ENCODE measurements around the gene MYL11.

The MYL11 gene

GRCh38 chr16:30371248-30371816, 3.3 kb upstream of the MYL11 start:
- Histone ChIP-seq H3K9me3 (ENCODE audit: control insufficient read depth in 2 of 2, low read length in 2 of 2) (no peaks in the 10 kb centered on the region), H3K4me1 (ENCODE audit: control insufficient read depth, insufficient read depth, low read length) (peaks cover 33% of the 10 kb centered on the region), H3K27me3 (ENCODE audit: control insufficient read depth in 1 of 2, insufficient read depth in 2 of 2, low read length in 2 of 2) (no peaks in the 10 kb centered on the region), H3K27ac (ENCODE audit: low read length) (peak overlapping the region; percentile 93), H3K4me3 (ENCODE audit: low read length in 2 of 2) (peak overlapping the region; percentile 80 to 88), H3K9ac (ENCODE audit: low read length in 2 of 2) (peak overlapping the region; percentile 84 to 86), H3K36me3 (ENCODE audit: control insufficient read depth in 2 of 2, insufficient read depth in 2 of 2, low read length in 2 of 2) (no peaks in the 10 kb centered on the region)

- peak overlapping the region; percentile 93 for H3K27ac ChIP-seq (ENCODE audit: low read length)
- H3K27me3 ChIP-seq (ENCODE audit: control insufficient read depth in 1 of 2, insufficient read depth in 2 of 2, low read length in 2 of 2), result no peaks in the 10 kb centered on the region
- H3K9me3 ChIP-seq (ENCODE audit: control insufficient read depth in 2 of 2, low read length in 2 of 2), result no peaks in the 10 kb centered on the region
- no peak overlapping the region for H3K9ac ChIP-seq (ENCODE audit: low read length in 2 of 2)
- no peak overlapping the region for H3K4me3 ChIP-seq (ENCODE audit: low read length in 2 of 2)
- H3K36me3 ChIP-seq (ENCODE audit: control insufficient read depth in 2 of 2, insufficient read depth in 2 of 2, low read length in 2 of 2), result no peaks in the 10 kb centered on the region
- peaks cover 34% of the 10 kb centered on the region for H3K4me1 ChIP-seq (ENCODE audit: control insufficient read depth, insufficient read depth, low read length)
Observed at GRCh38 chr16:30372038-30372712, 2.4 kb upstream of the MYL11 start.

- no peak overlapping the region for H3K27ac ChIP-seq (ENCODE audit: low read length)
- H3K4me3 ChIP-seq (ENCODE audit: low read length in 2 of 2), result no peak overlapping the region
- H3K36me3 ChIP-seq (ENCODE audit: control insufficient read depth in 2 of 2, insufficient read depth in 2 of 2, low read length in 2 of 2), result no peaks in the 10 kb centered on the region
- H3K9me3 ChIP-seq (ENCODE audit: control insufficient read depth in 2 of 2, low read length in 2 of 2), result no peaks in the 10 kb centered on the region
- no peak overlapping the region for H3K9ac ChIP-seq (ENCODE audit: low read length in 2 of 2)
- H3K4me1 ChIP-seq (ENCODE audit: control insufficient read depth, insufficient read depth, low read length), result peaks cover 33% of the 10 kb centered on the region
- H3K27me3 ChIP-seq (ENCODE audit: control insufficient read depth in 1 of 2, insufficient read depth in 2 of 2, low read length in 2 of 2), result no peaks in the 10 kb centered on the region
Observed at GRCh38 chr16:30372725-30373124, 1.9 kb upstream of the MYL11 start.

- Histone ChIP-seq H3K4me3 (ENCODE audit: low read length in 2 of 2) (no peak overlapping the region), H3K9me3 (ENCODE audit: control insufficient read depth in 2 of 2, low read length in 2 of 2) (no peaks in the 10 kb centered on the region), H3K27ac (ENCODE audit: low read length) (no peak overlapping the region), H3K4me1 (ENCODE audit: control insufficient read depth, insufficient read depth, low read length) (peaks cover 22% of the 10 kb centered on the region), H3K27me3 (ENCODE audit: control insufficient read depth in 1 of 2, insufficient read depth in 2 of 2, low read length in 2 of 2) (no peaks in the 10 kb centered on the region), H3K36me3 (ENCODE audit: control insufficient read depth in 2 of 2, insufficient read depth in 2 of 2, low read length in 2 of 2) (no peaks in the 10 kb centered on the region), H3K9ac (ENCODE audit: low read length in 2 of 2) (no peak overlapping the region)
Observed at GRCh38 chr16:30375864-30376263, 1.3 kb downstream of the MYL11 start.

GRCh38 chr16:30376461-30376902, 1.9 kb downstream of the MYL11 start:
- Histone ChIP-seq H3K9me3 (ENCODE audit: control insufficient read depth in 2 of 2, low read length in 2 of 2) (no peaks in the 10 kb centered on the region), H3K9ac (ENCODE audit: low read length in 2 of 2) (no peak overlapping the region), H3K4me3 (ENCODE audit: low read length in 2 of 2) (no peak overlapping the region), H3K36me3 (ENCODE audit: control insufficient read depth in 2 of 2, insufficient read depth in 2 of 2, low read length in 2 of 2) (peaks cover 0 to 2% of the 10 kb centered on the region in 2 donors), H3K4me1 (ENCODE audit: control insufficient read depth, insufficient read depth, low read length) (peaks cover 18% of the 10 kb centered on the region), H3K27ac (ENCODE audit: low read length) (peak overlapping the region; percentile 100), H3K27me3 (ENCODE audit: control insufficient read depth in 1 of 2, insufficient read depth in 2 of 2, low read length in 2 of 2) (no peaks in the 10 kb centered on the region)

GRCh38 chr16:30377050-30377811, 2.6 kb downstream of the MYL11 start:
- Histone ChIP-seq H3K27ac (ENCODE audit: low read length) (peak overlapping the region; percentile 100), H3K4me1 (ENCODE audit: control insufficient read depth, insufficient read depth, low read length) (peaks cover 17% of the 10 kb centered on the region), H3K9me3 (ENCODE audit: control insufficient read depth in 2 of 2, low read length in 2 of 2) (no peaks in the 10 kb centered on the region), H3K4me3 (ENCODE audit: low read length in 2 of 2) (peak overlapping the region; percentile 31 to 93), H3K27me3 (ENCODE audit: control insufficient read depth in 1 of 2, insufficient read depth in 2 of 2, low read length in 2 of 2) (no peaks in the 10 kb centered on the region), H3K9ac (ENCODE audit: low read length in 2 of 2) (peak overlapping the region; percentile 94 to 99), H3K36me3 (ENCODE audit: control insufficient read depth in 2 of 2, insufficient read depth in 2 of 2, low read length in 2 of 2) (peaks cover 0 to 3% of the 10 kb centered on the region in 2 donors)

- Histone ChIP-seq H3K9me3 (ENCODE audit: control insufficient read depth in 2 of 2, low read length in 2 of 2) (no peaks in the 10 kb centered on the region), H3K36me3 (ENCODE audit: control insufficient read depth in 2 of 2, insufficient read depth in 2 of 2, low read length in 2 of 2) (peaks cover 0 to 3% of the 10 kb centered on the region in 2 donors)
Observed at GRCh38 chr16:30377812-30378235, 3.2 kb downstream of the MYL11 start.

GRCh38 chr16:30378236-30379157, 3.9 kb downstream of the MYL11 start:
- Histone ChIP-seq H3K4me1 (ENCODE audit: control insufficient read depth, insufficient read depth, low read length) (peaks cover 19% of the 10 kb centered on the region), H3K36me3 (ENCODE audit: control insufficient read depth in 2 of 2, insufficient read depth in 2 of 2, low read length in 2 of 2) (peaks cover 0 to 3% of the 10 kb centered on the region in 2 donors), H3K27ac (ENCODE audit: low read length) (peak overlapping the region; percentile 100), H3K9me3 (ENCODE audit: control insufficient read depth in 2 of 2, low read length in 2 of 2) (no peaks in the 10 kb centered on the region), H3K27me3 (ENCODE audit: control insufficient read depth in 1 of 2, insufficient read depth in 2 of 2, low read length in 2 of 2) (no peaks in the 10 kb centered on the region), H3K9ac (ENCODE audit: low read length in 2 of 2) (peak overlapping the region; percentile 94 to 99), H3K4me3 (ENCODE audit: low read length in 2 of 2) (peak overlapping the region; percentile 92 to 93)

More at GRCh38 chr16:30377812-30378235, 3.2 kb downstream of the MYL11 start:
- Histone ChIP-seq H3K4me3 (ENCODE audit: low read length in 2 of 2) (peak overlapping the region; percentile 64 to 93), H3K27me3 (ENCODE audit: control insufficient read depth in 1 of 2, insufficient read depth in 2 of 2, low read length in 2 of 2) (no peaks in the 10 kb centered on the region), H3K9ac (ENCODE audit: low read length in 2 of 2) (peak overlapping the region; percentile 94 to 99), H3K4me1 (ENCODE audit: control insufficient read depth, insufficient read depth, low read length) (peaks cover 17% of the 10 kb centered on the region), H3K27ac (ENCODE audit: low read length) (peak overlapping the region; percentile 100)

GRCh38 chr16:30379158-30379783, 4.7 kb downstream of the MYL11 start:
- Histone ChIP-seq H3K4me3 (ENCODE audit: low read length in 2 of 2) (peak overlapping the region; percentile 92 to 93), H3K9me3 (ENCODE audit: control insufficient read depth in 2 of 2, low read length in 2 of 2) (no peaks in the 10 kb centered on the region), H3K4me1 (ENCODE audit: control insufficient read depth, insufficient read depth, low read length) (peaks cover 19% of the 10 kb centered on the region), H3K27ac (ENCODE audit: low read length) (peak overlapping the region; percentile 100), H3K27me3 (ENCODE audit: control insufficient read depth in 1 of 2, insufficient read depth in 2 of 2, low read length in 2 of 2) (no peaks in the 10 kb centered on the region), H3K9ac (ENCODE audit: low read length in 2 of 2) (peak overlapping the region; percentile 64 to 81), H3K36me3 (ENCODE audit: control insufficient read depth in 2 of 2, insufficient read depth in 2 of 2, low read length in 2 of 2) (peaks cover 0 to 3% of the 10 kb centered on the region in 2 donors)

Measured in stomach smooth muscle (tissue), 2 donors.